Muscle layer of duodenum (tissue), 2 donors: ENCODE results near the gene RPH3AL.
"Not testable (repeated sequence)": the region's sequence is repeated elsewhere in the genome, so short reads cannot be mapped to it uniquely, and the experiment has no call there.

Source experiments
- H3K27ac ChIP-seq: one replicate; pipeline ENCODE4 v1.7.0; 2013; ENCODE audit warnings: mild to moderate bottlenecking, low read length
- H3K27me3 ChIP-seq: one replicate; pipeline ENCODE4 v1.7.0; 2013; ENCODE audit warnings: low read depth, mild to moderate bottlenecking, control low read depth, low read length
- H3K36me3 ChIP-seq, 2 donors: one replicate each; pipeline ENCODE4 v1.7.0; 2013; ENCODE audit warnings: low read length in 2 of 2, control low read depth in 1 of 2, mild to moderate bottlenecking in 1 of 2; ENCODE audit not compliant: insufficient read depth in 2 of 2, control insufficient read depth in 1 of 2
- H3K4me1 ChIP-seq, 2 donors: one replicate each; pipeline ENCODE4 v1.7.0; 2013; ENCODE audit warnings: low read length in 2 of 2, mild to moderate bottlenecking in 2 of 2, control low read depth in 1 of 2, moderate library complexity in 1 of 2; ENCODE audit not compliant: insufficient read depth in 2 of 2, control insufficient read depth in 1 of 2
- H3K4me3 ChIP-seq, 2 donors: one replicate each; pipeline ENCODE4 v1.7.0; 2013; ENCODE audit warnings: low read length in 2 of 2, low read depth in 1 of 2, mild to moderate bottlenecking in 1 of 2
- H3K9me3 ChIP-seq, 2 donors: one replicate each; pipeline ENCODE4 v1.7.0; 2013; ENCODE audit warnings: low read length in 2 of 2, control low read depth in 1 of 2, mild to moderate bottlenecking in 1 of 2; ENCODE audit not compliant: control insufficient read depth in 1 of 2
- donor health status: healthy.

Gene RPH3AL

GRCh38 chr17:320809-321385 lies 31.7 kb downstream of the RPH3AL start:
- Histone ChIP-seq H3K27me3 (no peaks in the 10 kb centered on the region), H3K4me3 (no peak overlapping the region), H3K9me3 (no peaks in the 10 kb centered on the region), H3K36me3 (peaks cover 0 to 11% of the 10 kb centered on the region in 2 donors), H3K4me1 (no peaks in the 10 kb centered on the region), H3K27ac (no peak overlapping the region)

GRCh38 chr17:320139-320538 lies 32.5 kb downstream of the RPH3AL start:
- H3K4me3 ChIP-seq = no peak overlapping the region
- H3K4me1 ChIP-seq = no peaks in the 10 kb centered on the region
- no peak overlapping the region for H3K27ac ChIP-seq
- H3K36me3 ChIP-seq = peaks cover 0 to 6% of the 10 kb centered on the region in 2 donors
- no peaks in the 10 kb centered on the region for H3K9me3 ChIP-seq
- no peaks in the 10 kb centered on the region for H3K27me3 ChIP-seq

- no peaks in the 10 kb centered on the region for H3K27me3 ChIP-seq
- no peaks in the 10 kb centered on the region for H3K4me1 ChIP-seq
- no peak overlapping the region for H3K27ac ChIP-seq
- peaks cover 0 to 6% of the 10 kb centered on the region in 2 donors for H3K36me3 ChIP-seq
- no peaks in the 10 kb centered on the region for H3K9me3 ChIP-seq
- no peak overlapping the region for H3K4me3 ChIP-seq
These were observed 33.3 kb downstream of the RPH3AL start for GRCh38 chr17:319266-319665.

- H3K9me3 ChIP-seq, H3K27me3 ChIP-seq, H3K36me3 ChIP-seq, H3K4me3 ChIP-seq, H3K4me1 ChIP-seq, H3K27ac ChIP-seq: not testable (repeated sequence)
These were observed 35.5 kb downstream of the RPH3AL start for GRCh38 chr17:317070-317469.

- H3K27me3 ChIP-seq, H3K9me3 ChIP-seq, H3K4me3 ChIP-seq, H3K36me3 ChIP-seq, H3K4me1 ChIP-seq, H3K27ac ChIP-seq: not testable (repeated sequence)
These were observed 37.2 kb downstream of the RPH3AL start for GRCh38 chr17:315399-315798.

- H3K36me3 ChIP-seq, H3K4me1 ChIP-seq, H3K9me3 ChIP-seq, H3K27ac ChIP-seq, H3K27me3 ChIP-seq, H3K4me3 ChIP-seq: not testable (repeated sequence)
These were observed 38.0 kb downstream of the RPH3AL start for GRCh38 chr17:314614-314944.

DNA sequence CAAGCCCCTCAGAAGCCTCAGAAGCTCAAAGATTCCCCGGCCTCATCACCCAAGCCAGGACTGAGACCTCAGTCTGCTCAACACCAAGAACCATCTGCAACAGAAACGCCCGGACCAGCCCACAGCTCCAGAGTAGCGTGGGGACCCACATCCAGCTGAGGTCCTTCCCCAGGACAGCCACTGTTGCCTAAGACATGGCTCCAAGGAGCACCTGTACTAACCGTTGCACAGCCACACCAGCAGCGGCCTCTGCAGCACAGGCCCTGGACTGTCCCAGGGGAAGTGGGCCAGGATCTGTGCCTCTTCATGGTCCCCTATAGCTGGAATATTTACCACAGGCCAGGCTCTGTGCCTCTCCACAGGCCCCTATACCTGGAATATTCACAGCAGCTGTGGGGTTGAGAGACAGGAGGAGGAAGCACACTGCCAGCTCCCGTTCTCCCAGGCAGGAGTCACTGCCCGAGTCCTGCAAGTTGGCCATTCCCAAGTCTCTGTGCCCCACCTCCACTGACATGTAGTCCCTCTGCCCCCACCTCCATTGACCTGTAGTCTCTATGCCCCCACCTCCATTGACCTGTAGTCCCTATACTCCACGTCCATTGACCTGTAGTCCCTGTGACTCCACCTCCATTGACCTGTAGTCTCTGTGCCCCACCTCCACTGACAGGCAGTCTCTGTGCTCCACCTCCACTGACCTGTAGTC lies 38.5 kb downstream of the RPH3AL start:
- Histone ChIP-seq H3K36me3 (peaks cover 0 to 5% of the 10 kb centered on the region in 2 donors), H3K27me3 (no peaks in the 10 kb centered on the region), H3K9me3 (no peaks in the 10 kb centered on the region), H3K4me3 (no peak overlapping the region), H3K27ac (no peak overlapping the region), H3K4me1 (no peaks in the 10 kb centered on the region)

DNA sequence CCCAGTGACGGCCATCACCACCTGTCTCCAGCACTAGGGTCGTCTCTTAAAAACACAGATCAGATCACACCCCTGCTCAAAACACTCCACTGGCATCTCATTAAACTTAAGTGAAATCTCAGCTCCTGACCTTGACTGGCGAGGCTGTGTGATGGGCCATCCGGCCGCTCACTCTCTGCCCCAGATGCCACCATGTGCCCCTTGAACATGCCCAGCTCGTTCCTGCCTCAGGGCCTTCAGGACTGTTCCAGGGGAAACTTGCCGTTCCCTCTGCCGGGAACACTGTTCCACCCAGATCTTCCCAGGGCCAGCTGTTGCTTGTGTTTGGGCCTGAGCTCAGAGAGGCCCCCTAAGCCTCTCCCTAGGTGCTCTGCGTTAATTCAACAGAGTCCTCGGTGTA lies 39.4 kb downstream of the RPH3AL start:
- H3K27ac ChIP-seq = no peak overlapping the region
- no peaks in the 10 kb centered on the region for H3K36me3 ChIP-seq
- no peaks in the 10 kb centered on the region for H3K27me3 ChIP-seq
- no peak overlapping the region for H3K4me3 ChIP-seq
- H3K4me1 ChIP-seq = peaks cover 0 to 4% of the 10 kb centered on the region in 2 donors
- H3K9me3 ChIP-seq = no peaks in the 10 kb centered on the region

DNA sequence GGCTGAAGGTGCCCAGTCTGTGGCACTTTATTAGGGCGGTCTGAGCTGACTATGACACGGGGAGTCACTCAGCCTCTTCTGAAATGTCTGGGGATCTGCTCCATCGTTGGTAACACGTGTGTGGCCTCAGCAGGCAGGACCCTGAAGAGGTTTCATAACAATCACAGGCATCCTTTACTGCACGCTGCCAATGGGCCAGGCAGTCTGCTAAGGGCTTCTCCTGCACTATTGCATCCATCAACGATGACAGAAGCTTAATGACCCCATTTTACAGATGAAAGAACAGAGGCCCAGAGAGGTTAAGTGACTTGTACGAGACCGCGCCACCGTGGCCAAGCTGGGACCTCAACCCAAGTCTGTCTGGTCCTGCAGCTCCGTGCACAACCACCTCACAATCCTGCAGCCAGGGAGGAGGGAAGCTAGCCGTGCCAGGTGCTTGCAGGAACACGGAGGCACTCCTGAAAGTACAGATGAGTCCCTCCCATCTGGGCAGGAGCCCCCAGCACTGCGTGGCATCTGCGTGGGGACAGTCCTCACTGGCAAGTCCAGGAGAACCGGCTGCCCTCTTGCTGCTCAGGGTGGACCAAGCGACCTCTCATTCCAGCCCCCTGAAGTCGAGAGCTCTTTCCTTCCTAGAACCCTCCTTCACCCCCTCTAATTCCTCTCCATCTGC lies 40.0 kb downstream of the RPH3AL start:
- H3K36me3 ChIP-seq = no peaks in the 10 kb centered on the region

GRCh38 chr17:311119-311782 lies 41.4 kb downstream of the RPH3AL start:
- no peaks in the 10 kb centered on the region for H3K36me3 ChIP-seq
- no peak overlapping the region for H3K27ac ChIP-seq
- H3K27me3 ChIP-seq = no peaks in the 10 kb centered on the region
- H3K9me3 ChIP-seq = no peaks in the 10 kb centered on the region
- H3K4me1 ChIP-seq = peaks cover 0 to 14% of the 10 kb centered on the region in 2 donors
- H3K4me3 ChIP-seq = no peak overlapping the region

More for the DNA sequence above, 40.0 kb downstream of the RPH3AL start:
- no peaks in the 10 kb centered on the region for H3K9me3 ChIP-seq
- no peaks in the 10 kb centered on the region for H3K27me3 ChIP-seq
- peaks cover 0 to 6% of the 10 kb centered on the region in 2 donors for H3K4me1 ChIP-seq
- no peak overlapping the region for H3K27ac ChIP-seq
- no peak overlapping the region for H3K4me3 ChIP-seq

- no peak overlapping the region for H3K4me3 ChIP-seq
- no peak overlapping the region for H3K27ac ChIP-seq
- H3K36me3 ChIP-seq = no peaks in the 10 kb centered on the region
- no peaks in the 10 kb centered on the region for H3K27me3 ChIP-seq
- no peaks in the 10 kb centered on the region for H3K9me3 ChIP-seq
- peaks cover 0 to 14% of the 10 kb centered on the region in 2 donors for H3K4me1 ChIP-seq
These were observed 42.2 kb downstream of the RPH3AL start for GRCh38 chr17:310111-311010.
